Activated CD8-positive, alpha-beta T cell treated with anti-CD3 and anti-CD28 coated beads, Interleukin-2, amount 10 ng/mL, durations not matched to agents 7 days and 5 days (primary cell): Measurements from ENCODE around the gene MAD1L1. TPM values are rescaled to one million over a fixed set of nuclear protein-coding genes. Genes with fewer than 3 reads are reported as not detected.
A peak's percentile ranks its signal among the peaks of the same experiment; 100 is the strongest.

Experiments used
- ATAC-seq: fragments of 150-1000 bp; cut with Tn5 transposase; one replicate; pipeline ENCODE4 v1.10.0; 2021; ENCODE audit warnings: moderate library complexity
- CTCF ChIA-PET: fragments of 350-600 bp; sonication (Branson Sonifier 250); formaldehyde crosslinking; loops from one replicate; lab custom pipeline; 2021; ENCODE audit warnings: antibody characterized with exemption; lab: Charles Lee
- POLR2A ChIA-PET: fragments of 350-600 bp; sonication (Branson Sonifier 250); formaldehyde crosslinking; loops from one replicate; lab custom pipeline; 2021; ENCODE audit warnings: antibody characterized with exemption; lab: Charles Lee
- DNase-seq: peaks from one replicate; pipeline ENCODE4 v3.0.0-alpha.2; 2020
- H3K27ac Mint-ChIP-seq: one replicate; pipeline ENCODE4 v1.8.0; 2021; ENCODE audit warnings: mild to moderate bottlenecking, mixed read lengths
- H3K27me3 Mint-ChIP-seq: one replicate; pipeline ENCODE4 v1.8.0; 2021; ENCODE audit warnings: low read depth, mixed read lengths
- H3K36me3 Mint-ChIP-seq: one replicate; pipeline ENCODE4 v1.8.0; 2021; ENCODE audit warnings: low read depth, mixed read lengths
- H3K4me1 Mint-ChIP-seq: one replicate; pipeline ENCODE4 v1.8.0; 2021; ENCODE audit warnings: low read depth, mixed read lengths
- H3K4me3 Mint-ChIP-seq: one replicate; pipeline ENCODE4 v1.8.0; 2021; ENCODE audit warnings: mild to moderate bottlenecking, mixed read lengths
- H3K9me3 Mint-ChIP-seq: one replicate; pipeline ENCODE4 v1.8.0; 2022; ENCODE audit warnings: mixed read lengths; ENCODE audit not compliant: insufficient read depth
- total RNA-seq, 2 experiments: library from RNA; stranded (reverse); gene quantifications; one replicate each; pipeline ENCODE4 v1.2.3, GENCODE V29; 2021

The MAD1L1 gene
- total RNA-seq, 2 experiments from 2014 or later = 79.8 to 82.7 TPM

- Mint-ChIP-seq H3K36me3 (no peaks in the 10 kb centered on the region), H3K4me1 (peaks cover 24% of the 10 kb centered on the region), H3K4me3 (peak overlapping the region; percentile 44), H3K27me3 (no peaks in the 10 kb centered on the region), H3K9me3 (no peaks in the 10 kb centered on the region), H3K27ac (peak overlapping the region; percentile 86)
- ChIA-PET POLR2A (interaction anchor here (0.6 kb wide), 1 partner anchor 350 kb away, joined by 3 read pairs; no protein-coding TSS in a partner anchor), CTCF (interaction anchor here (0.7 to 1.5 kb wide), 6 partner anchors 11 to 410 kb away, joined by 3 to 8 read pairs (median 3); no protein-coding TSS in a partner anchor)
- ATAC-seq (peak; percentile 92), DNase-seq (peak; percentile 84)
Observed at GRCh38 chr7:2120251-2120660, 112.5 kb downstream of the MAD1L1 start.

GRCh38 chr7:2118630-2119190, 114.0 kb downstream of the MAD1L1 start:
- DNase-seq = no peak
- Mint-ChIP-seq H3K4me1 (peaks cover 27% of the 10 kb centered on the region), H3K4me3 (no peak overlapping the region), H3K36me3 (peaks cover 4% of the 10 kb centered on the region), H3K27me3 (no peaks in the 10 kb centered on the region), H3K9me3 (no peaks in the 10 kb centered on the region), H3K27ac (no peak overlapping the region)
- ChIA-PET CTCF (interaction anchor here (1.1 to 1.5 kb wide), 2 partner anchors 123 to 229 kb away, joined by 3 to 8 read pairs; no protein-coding TSS in a partner anchor), POLR2A (no interaction called here)
- no peak for ATAC-seq

DNA sequence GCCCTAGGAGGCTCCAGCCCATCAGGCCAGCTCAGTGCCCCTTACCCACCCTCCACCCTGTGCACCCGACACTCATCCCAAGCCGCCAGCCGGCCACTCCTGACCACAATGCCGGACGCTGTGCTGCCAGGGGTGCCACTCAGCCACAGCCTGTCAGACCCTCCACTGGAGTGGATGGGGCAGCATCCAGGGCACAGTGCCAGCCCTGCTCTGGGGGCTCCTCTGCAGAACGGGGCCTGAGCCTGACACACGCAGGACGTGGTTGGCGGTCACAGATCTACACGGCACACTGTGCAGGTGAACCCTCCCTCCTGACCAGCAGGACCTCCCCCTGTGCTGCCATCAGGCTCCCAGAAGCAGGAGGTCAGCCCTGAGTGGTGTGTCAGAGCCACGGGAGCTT, 114.7 kb downstream of the MAD1L1 start:
- peaks cover 7% of the 10 kb centered on the region for H3K36me3 Mint-ChIP-seq
- H3K27me3 Mint-ChIP-seq = no peaks in the 10 kb centered on the region
- CTCF ChIA-PET = interaction anchor here (1.1 kb wide), 2 partner anchors 14 to 123 kb away, joined by 3 read pairs; no protein-coding TSS in a partner anchor
- H3K4me1 Mint-ChIP-seq = peaks cover 30% of the 10 kb centered on the region
- POLR2A ChIA-PET = no interaction called here
- ATAC-seq (no peak), DNase-seq (no peak)
- no peak overlapping the region for H3K27ac Mint-ChIP-seq
- H3K4me3 Mint-ChIP-seq = no peak overlapping the region
- H3K9me3 Mint-ChIP-seq = no peaks in the 10 kb centered on the region

DNA sequence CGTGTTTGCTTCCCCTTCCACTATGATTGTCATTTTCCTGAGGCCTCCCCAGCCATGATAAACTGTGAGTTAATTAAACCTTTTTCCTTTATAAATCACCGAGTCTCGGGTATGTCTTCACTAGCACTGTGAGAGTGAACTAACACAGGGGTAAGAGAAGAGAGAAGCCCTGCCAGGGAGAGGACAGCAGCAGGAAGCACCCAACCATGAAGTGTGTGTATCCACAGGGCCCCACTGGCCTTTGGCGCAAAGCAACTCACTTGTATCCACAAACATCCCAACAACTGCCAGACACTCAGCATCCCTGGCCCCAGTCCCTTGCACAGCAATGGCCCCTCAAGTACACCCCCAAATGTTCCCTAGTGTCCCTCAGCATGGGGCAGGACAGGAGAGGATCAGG, 115.1 kb downstream of the MAD1L1 start:
- POLR2A ChIA-PET = no interaction called here
- CTCF ChIA-PET = interaction anchor here (0.7 to 1.1 kb wide), 2 partner anchors 14 to 18 kb away, joined by 3 read pairs; no protein-coding TSS in a partner anchor
- DNase-seq (no peak), ATAC-seq (no peak)
- H3K4me3 Mint-ChIP-seq = no peak overlapping the region
- H3K36me3 Mint-ChIP-seq = peaks cover 7% of the 10 kb centered on the region
- peak overlapping the region; percentile 8 for H3K27ac Mint-ChIP-seq
- no peaks in the 10 kb centered on the region for H3K9me3 Mint-ChIP-seq
- H3K27me3 Mint-ChIP-seq = no peaks in the 10 kb centered on the region
- peaks cover 34% of the 10 kb centered on the region for H3K4me1 Mint-ChIP-seq

- Mint-ChIP-seq H3K36me3 (peaks cover 7% of the 10 kb centered on the region), H3K9me3 (no peaks in the 10 kb centered on the region), H3K4me3 (no peak overlapping the region), H3K27me3 (no peaks in the 10 kb centered on the region), H3K27ac (peak overlapping the region; percentile 8), H3K4me1 (peaks cover 40% of the 10 kb centered on the region)
- no peak for DNase-seq
- ChIA-PET POLR2A (no interaction called here), CTCF (interaction anchor here (0.7 to 1.1 kb wide), 2 partner anchors 13 to 18 kb away, joined by 3 read pairs; no protein-coding TSS in a partner anchor)
- ATAC-seq = no peak
Observed at GRCh38 chr7:2116989-2117591, 115.7 kb downstream of the MAD1L1 start.

DNA sequence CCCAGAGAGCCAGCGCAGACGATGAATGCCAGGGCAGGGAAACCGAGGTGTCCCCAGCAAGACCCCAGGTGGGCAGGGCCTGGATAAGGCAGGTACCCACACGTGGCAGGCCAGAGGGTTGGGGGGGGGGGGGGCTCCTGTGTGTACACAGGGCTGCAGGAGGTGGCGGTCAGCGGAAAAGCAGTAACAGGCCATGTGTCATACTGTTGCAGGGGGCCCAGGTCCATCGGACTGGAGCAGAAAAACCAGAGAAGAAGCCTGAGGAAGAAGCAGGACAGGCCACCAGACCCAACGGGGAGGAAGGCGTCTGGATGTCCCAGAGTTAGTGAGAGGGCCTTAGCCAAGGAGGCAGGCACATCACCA, 116.3 kb downstream of the MAD1L1 start:
- peaks cover 7% of the 10 kb centered on the region for H3K36me3 Mint-ChIP-seq
- POLR2A ChIA-PET = no interaction called here
- CTCF ChIA-PET = no interaction called here
- peaks cover 46% of the 10 kb centered on the region for H3K4me1 Mint-ChIP-seq
- DNase-seq = no peak
- no peak overlapping the region for H3K27ac Mint-ChIP-seq
- H3K27me3 Mint-ChIP-seq = no peaks in the 10 kb centered on the region
- no peaks in the 10 kb centered on the region for H3K9me3 Mint-ChIP-seq
- no peak for ATAC-seq
- H3K4me3 Mint-ChIP-seq = no peak overlapping the region

GRCh38 chr7:2115760-2116447, 116.8 kb downstream of the MAD1L1 start:
- H3K4me3 Mint-ChIP-seq = no peak overlapping the region

DNA sequence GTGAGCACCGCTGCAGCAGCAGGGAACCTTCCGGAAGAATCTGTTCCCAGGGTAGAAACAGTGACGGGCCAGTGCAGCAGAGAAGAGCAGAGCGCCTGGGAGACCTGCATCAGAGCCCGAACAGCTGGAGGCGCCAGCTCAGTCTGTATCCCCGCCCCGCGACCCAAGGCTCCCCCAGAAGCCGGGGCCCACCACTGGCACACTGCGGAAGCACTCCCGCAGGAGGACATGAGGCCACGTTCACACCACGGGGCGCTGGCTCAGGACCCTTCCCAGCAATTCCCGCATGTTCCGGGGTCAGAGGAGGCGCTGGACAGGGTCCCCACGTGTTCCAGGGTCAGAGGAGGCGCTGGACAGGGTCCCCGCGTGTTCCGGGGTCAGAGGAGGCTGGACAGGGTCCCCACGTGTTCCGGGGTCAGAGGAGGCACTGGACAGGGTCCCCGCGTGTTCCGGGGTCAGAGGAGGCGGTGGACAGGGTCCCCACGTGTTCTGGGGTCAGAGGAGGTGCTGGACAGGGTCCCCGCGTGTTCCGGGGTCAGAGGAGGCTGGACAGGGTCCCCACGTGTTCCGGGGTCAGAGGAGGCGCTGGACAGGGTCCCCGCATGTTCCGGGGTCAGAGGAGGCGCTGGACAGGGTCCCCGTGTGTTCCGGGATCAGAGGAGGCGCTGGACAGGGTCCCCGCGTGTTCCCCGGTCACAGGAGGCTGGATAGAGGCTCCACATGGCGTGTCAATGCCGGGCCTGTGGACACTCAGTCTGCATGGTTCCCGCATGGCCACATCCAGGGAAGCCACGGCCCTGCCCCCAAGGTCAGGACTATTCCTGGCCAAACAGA, 117.6 kb downstream of the MAD1L1 start:
- Mint-ChIP-seq H3K9me3 (no peaks in the 10 kb centered on the region), H3K4me1 (peaks cover 53% of the 10 kb centered on the region), H3K36me3 (peaks cover 11% of the 10 kb centered on the region), H3K27me3 (no peaks in the 10 kb centered on the region), H3K27ac (no peak overlapping the region), H3K4me3 (no peak overlapping the region)
- CTCF ChIA-PET = no interaction called here
- DNase-seq (no peak), ATAC-seq (no peak)
- POLR2A ChIA-PET = no interaction called here

More at GRCh38 chr7:2115760-2116447, 116.8 kb downstream of the MAD1L1 start:
- Mint-ChIP-seq H3K27ac (no peak overlapping the region), H3K4me1 (peaks cover 52% of the 10 kb centered on the region), H3K36me3 (peaks cover 7% of the 10 kb centered on the region), H3K27me3 (no peaks in the 10 kb centered on the region), H3K9me3 (no peaks in the 10 kb centered on the region)
- POLR2A ChIA-PET = no interaction called here
- DNase-seq = no peak
- CTCF ChIA-PET = no interaction called here
- ATAC-seq = no peak

DNA sequence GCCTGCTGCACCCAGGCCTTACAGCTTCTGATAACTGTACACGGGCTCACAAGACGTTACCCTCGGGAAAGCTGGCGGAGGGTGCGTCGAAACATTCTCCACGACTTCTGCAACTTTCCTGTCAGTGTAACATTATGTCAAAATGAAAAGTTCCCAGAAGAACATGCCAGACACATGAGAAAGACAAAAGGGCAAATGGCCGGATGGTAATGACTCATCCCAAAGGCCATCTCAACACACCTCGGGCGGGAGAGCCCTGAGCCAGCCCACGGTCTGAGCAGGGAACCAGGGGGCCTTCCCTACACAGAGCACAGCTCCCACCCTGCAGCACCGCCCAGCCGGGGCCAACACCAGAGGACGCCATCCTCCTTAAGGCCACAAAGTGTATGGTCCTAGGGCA, 118.7 kb downstream of the MAD1L1 start:
- H3K27me3 Mint-ChIP-seq = no peaks in the 10 kb centered on the region
- ChIA-PET POLR2A (no interaction called here), CTCF (no interaction called here)
- no peaks in the 10 kb centered on the region for H3K9me3 Mint-ChIP-seq
- H3K36me3 Mint-ChIP-seq = peaks cover 12% of the 10 kb centered on the region
- peaks cover 48% of the 10 kb centered on the region for H3K4me1 Mint-ChIP-seq
- H3K27ac Mint-ChIP-seq = no peak overlapping the region
- DNase-seq = no peak
- ATAC-seq = no peak
- no peak overlapping the region for H3K4me3 Mint-ChIP-seq

- H3K4me3 Mint-ChIP-seq = peak overlapping the region; percentile 3
- no peak for DNase-seq
- ATAC-seq = peak; percentile 19
- H3K27me3 Mint-ChIP-seq = no peaks in the 10 kb centered on the region
- POLR2A ChIA-PET = interaction anchor here (0.8 kb wide), 1 partner anchor 14 kb away, joined by 3 read pairs; no protein-coding TSS in a partner anchor
- CTCF ChIA-PET = interaction anchor here (0.6 to 1.5 kb wide), 3 partner anchors 13 to 1476 kb away, joined by 3 read pairs; no protein-coding TSS in a partner anchor
- H3K27ac Mint-ChIP-seq = peak overlapping the region; percentile 35
- H3K4me1 Mint-ChIP-seq = peaks cover 43% of the 10 kb centered on the region
- peaks cover 12% of the 10 kb centered on the region for H3K36me3 Mint-ChIP-seq
- H3K9me3 Mint-ChIP-seq = no peaks in the 10 kb centered on the region
Observed at GRCh38 chr7:2112261-2113198, 120.2 kb downstream of the MAD1L1 start.
